Muscle of back (tissue), 13 donors: Measurements from ENCODE around the gene CPNE7. TPM values are rescaled to one million over a fixed set of nuclear protein-coding genes. Genes with fewer than 3 reads are reported as not detected.

Experiments
- DNase-seq, 3 donors: peaks; one replicate each; pipeline versions ENCODE4 v3.0.0 to v3.0.0-alpha.2; 2013
- long read RNA-seq, 9 donors: transcript quantifications; one replicate each; lab custom pipeline, GENCODE V29; 2026
- polyA plus RNA-seq, 10 donors: library from polyadenylated mRNA; unstranded; fragments of 120-200 nt; gene quantifications; one replicate each; pipeline ENCODE4 v1.2.1, GENCODE V29; 2013; ENCODE audit not compliant: insufficient read length in 10 of 10

Gene CPNE7
- under 1 TPM in 7 of 10 donors, not detected in 3; 0.23 to 0.59 (median 0.33) TPM for polyA plus RNA-seq
- long read RNA-seq, donor 1: 0 reads
- long read RNA-seq, donor 2: 0 reads
- long read RNA-seq, donor 3: 0 reads
- long read RNA-seq, donor 4: 0 reads
- long read RNA-seq, donor 5: 0 reads
- long read RNA-seq, donor 6, partial matches to known transcripts: 0 of 2 reads
- long read RNA-seq, donor 6, other reads (novel, unspliced or antisense): 0 of 2 reads
- long read RNA-seq, donor 7: 0 reads
- long read RNA-seq, donor 8: 0 reads
- long read RNA-seq, donor 9: 0 reads

- DNase-seq: no peak
Measured at GRCh38 chr16:89575247-89576152, at the start of gene CPNE7. Gene CPNE7 (plus strand): TSS chr16:89575758. CDS start chr16:89575898, 140 bp downstream.

GRCh38 chr16:89529097-89529496 lies 46.5 kb upstream of the CPNE7 start:
- no peak for DNase-seq

- no peak for DNase-seq
Measured at GRCh38 chr16:89530401-89531381, 44.9 kb upstream of the CPNE7 start.

GRCh38 chr16:89531821-89532526 lies 43.6 kb upstream of the CPNE7 start:
- DNase-seq: no peak

GRCh38 chr16:89534252-89534756 lies 41.3 kb upstream of the CPNE7 start:
- peak; percentile 8 to 45 (median 17) for DNase-seq

- no peak for DNase-seq
Measured at GRCh38 chr16:89536371-89536770, 39.2 kb upstream of the CPNE7 start.

- no peak for DNase-seq
Measured at GRCh38 chr16:89536886-89537548, 38.5 kb upstream of the CPNE7 start.

GRCh38 chr16:89537549-89537925 lies 38.0 kb upstream of the CPNE7 start:
- DNase-seq: no peak

- no peak for DNase-seq
Measured at GRCh38 chr16:89538286-89538685, 37.3 kb upstream of the CPNE7 start.

GRCh38 chr16:89540557-89540956 lies 35.0 kb upstream of the CPNE7 start:
- no peak for DNase-seq

- DNase-seq: no peak
Measured at GRCh38 chr16:89541792-89542191, 33.8 kb upstream of the CPNE7 start.

GRCh38 chr16:89544113-89544512 lies 31.4 kb upstream of the CPNE7 start:
- DNase-seq: no peak

GRCh38 chr16:89544713-89545043 lies 30.9 kb upstream of the CPNE7 start:
- DNase-seq: no peak

- DNase-seq: no peak
Measured at GRCh38 chr16:89545044-89545830, 30.3 kb upstream of the CPNE7 start.

- DNase-seq: no peak
Measured at GRCh38 chr16:89545831-89546574, 29.6 kb upstream of the CPNE7 start.

- DNase-seq: no peak
Measured at GRCh38 chr16:89546781-89547180, 28.8 kb upstream of the CPNE7 start.

GRCh38 chr16:89547291-89547690 lies 28.3 kb upstream of the CPNE7 start:
- no peak for DNase-seq

- DNase-seq: no peak
Measured at GRCh38 chr16:89547860-89548259, 27.7 kb upstream of the CPNE7 start.
